Mesenchymal stem cell (in vitro differentiated cells and primary cell): Measurements from ENCODE around the gene NLE1.
"Not testable (repeated sequence)": the region's sequence is repeated elsewhere in the genome, so short reads cannot be mapped to it uniquely, and the experiment has no call there.

Experiments used
- DNase-seq: peaks from one replicate; pipeline ENCODE4 v3.0.0-alpha.2; 2013
- H2AFZ ChIP-seq: one replicate; pipeline ENCODE4 v1.6.1; 2013; ENCODE audit warnings: low read depth, mild to moderate bottlenecking, control low read depth, inconsistent platforms, low read length, moderate library complexity
- H2AK5ac ChIP-seq: 2 replicates; pipeline ENCODE4 v1.6.1; 2013; ENCODE audit warnings: low read length, moderate library complexity, mild to moderate bottlenecking, inconsistent platforms; ENCODE audit not compliant: severe bottlenecking
- H2BK120ac ChIP-seq: one replicate; pipeline ENCODE4 v1.6.1; 2013; ENCODE audit warnings: low read depth, mild to moderate bottlenecking, inconsistent platforms, low read length, moderate library complexity
- H2BK12ac ChIP-seq, 2 experiments: one replicate each; pipeline ENCODE4 v1.6.1; 2013; ENCODE audit warnings: inconsistent platforms in 2 of 2, low read length in 2 of 2, mild to moderate bottlenecking in 2 of 2, moderate library complexity in 2 of 2, control low read depth in 1 of 2
- H2BK15ac ChIP-seq: one replicate; pipeline ENCODE4 v1.6.1; 2013; ENCODE audit warnings: mild to moderate bottlenecking, low read depth, inconsistent platforms; ENCODE audit not compliant: poor library complexity, severe bottlenecking
- H2BK5ac ChIP-seq: 2 replicates; pipeline ENCODE4 v1.6.1; 2013; ENCODE audit warnings: low read depth, mild to moderate bottlenecking, low read length, control low read depth, inconsistent platforms; ENCODE audit not compliant: poor library complexity, severe bottlenecking
- H3K14ac ChIP-seq, 2 experiments: one replicate each; pipeline ENCODE4 v1.6.1; 2013; ENCODE audit warnings: inconsistent platforms in 2 of 2, low read length in 2 of 2, control low read depth in 1 of 2, mild to moderate bottlenecking in 1 of 2, moderate library complexity in 1 of 2
- H3K18ac ChIP-seq, 2 experiments: one replicate each; pipeline ENCODE4 v1.6.1; 2013; ENCODE audit warnings: inconsistent platforms in 2 of 2, low read length in 2 of 2, control low read depth in 1 of 2, low read depth in 1 of 2, mild to moderate bottlenecking in 1 of 2
- H3K23ac ChIP-seq, 2 experiments: one replicate each; pipeline ENCODE4 v1.6.1; 2013; ENCODE audit warnings: inconsistent platforms in 2 of 2, low read length in 2 of 2, mild to moderate bottlenecking in 2 of 2, moderate library complexity in 2 of 2, control low read depth in 1 of 2
- H3K27ac ChIP-seq: 2 replicates; pipeline ENCODE4 v1.5.1; 2013; ENCODE audit warnings: mild to moderate bottlenecking, moderate library complexity, low read length, control low read depth, inconsistent platforms; ENCODE audit not compliant: poor library complexity, severe bottlenecking
- H3K27me3 ChIP-seq, 2 experiments: 2 replicates each; pipeline versions ENCODE4 v1.6.1 to v1.7.0; 2013; ENCODE audit warnings: low read length in 2 of 2, mild to moderate bottlenecking in 2 of 2, moderate library complexity in 2 of 2, control low read depth in 1 of 2, inconsistent platforms in 1 of 2; ENCODE audit not compliant: control insufficient read depth in 1 of 2, insufficient read depth in 1 of 2
- H3K36me3 ChIP-seq, 2 experiments: 2 replicates each; pipeline versions ENCODE4 v1.6.1 to v1.7.0; 2013; ENCODE audit warnings: low read length in 2 of 2, control low read depth in 1 of 2, inconsistent platforms in 1 of 2, low read depth in 1 of 2, mild to moderate bottlenecking in 1 of 2; ENCODE audit not compliant: insufficient read depth in 2 of 2, control insufficient read depth in 1 of 2
- H3K4ac ChIP-seq, 2 experiments: one replicate each; pipeline ENCODE4 v1.6.1; 2013; ENCODE audit warnings: inconsistent platforms in 2 of 2, low read length in 2 of 2, mild to moderate bottlenecking in 2 of 2, moderate library complexity in 2 of 2, control low read depth in 1 of 2, low read depth in 1 of 2
- H3K4me1 ChIP-seq: 2 replicates; pipeline ENCODE4 v1.6.1; 2013; ENCODE audit warnings: low read depth, low read length, control low read depth; ENCODE audit not compliant: control insufficient read depth, insufficient read depth
- H3K4me2 ChIP-seq: 2 replicates; pipeline ENCODE4 v1.6.1; 2013; ENCODE audit warnings: low read length, mild to moderate bottlenecking, inconsistent platforms; ENCODE audit not compliant: poor library complexity, severe bottlenecking
- H3K4me3 ChIP-seq, 2 experiments: 2 replicates each; pipeline versions ENCODE4 v1.5.1 to v1.7.0; 2013; ENCODE audit warnings: low read length in 2 of 2, mild to moderate bottlenecking in 2 of 2, control low read depth in 1 of 2, low read depth in 1 of 2; ENCODE audit not compliant: insufficient read depth in 1 of 2
- H3K79me1 ChIP-seq: replicated peaks from 2 replicates; pipeline ENCODE4 v1.6.1; 2013; ENCODE audit warnings: mild to moderate bottlenecking, control low read depth, low read length, inconsistent platforms; ENCODE audit not compliant: poor library complexity, severe bottlenecking
- H3K9ac ChIP-seq: 2 replicates; pipeline ENCODE4 v1.7.0; 2013; ENCODE audit warnings: mild to moderate bottlenecking, low read length, moderate library complexity
- H3K9me3 ChIP-seq: 2 replicates; pipeline ENCODE4 v1.7.0; 2013; ENCODE audit warnings: mild to moderate bottlenecking, low read length; ENCODE audit not compliant: control insufficient read depth
- H4K8ac ChIP-seq: one replicate; pipeline ENCODE4 v1.6.1; 2013; ENCODE audit warnings: inconsistent platforms, mild to moderate bottlenecking, low read length, moderate library complexity
- H4K91ac ChIP-seq: one replicate; pipeline ENCODE4 v1.6.1; 2013; ENCODE audit warnings: mild to moderate bottlenecking, low read length, inconsistent platforms
- WGBS: methylation state at CpG from one replicate; pipeline ENCODE4 v1.1.7; 2013; ENCODE audit warnings: mixed read lengths; 5-methylcytosine and 5-hydroxymethylcytosine counted together

Gene NLE1

DNA sequence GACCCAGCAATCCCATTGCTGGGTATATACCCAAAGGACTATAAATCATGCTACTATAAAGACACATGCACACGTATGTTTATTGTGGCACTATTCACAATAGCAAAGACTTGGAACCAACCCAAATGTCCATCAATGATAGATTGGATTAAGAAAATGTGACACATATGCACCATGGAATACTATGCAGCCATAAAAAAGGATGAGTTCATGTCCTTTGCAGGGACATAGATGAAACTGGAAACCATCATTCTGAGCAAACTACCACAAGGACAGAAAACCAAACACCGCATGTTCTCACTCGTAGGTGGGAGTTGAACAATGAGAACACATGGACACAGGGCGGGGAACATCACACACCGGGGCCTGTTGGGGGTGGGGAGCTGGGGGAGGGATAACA lies 37.3 kb upstream of the NLE1 start:
- not testable (repeated sequence) for H2BK15ac ChIP-seq, H3K23ac ChIP-seq, H2BK5ac ChIP-seq, H3K18ac ChIP-seq, H3K4me3 ChIP-seq, H4K91ac ChIP-seq, H3K27ac ChIP-seq, H3K4me2 ChIP-seq, H4K8ac ChIP-seq, DNase-seq, H3K4ac ChIP-seq, H2BK12ac ChIP-seq, H3K4me1 ChIP-seq, H2AFZ ChIP-seq, H2BK120ac ChIP-seq, H3K9me3 ChIP-seq, H3K79me1 ChIP-seq, H3K36me3 ChIP-seq, H3K9ac ChIP-seq, H2AK5ac ChIP-seq, H3K14ac ChIP-seq
- peaks cover 8 to 29% of the 10 kb centered on the region in 2 experiments for H3K27me3 ChIP-seq
- WGBS, result 84% methylated on average over 4 of the region's 5 CpGs

DNA sequence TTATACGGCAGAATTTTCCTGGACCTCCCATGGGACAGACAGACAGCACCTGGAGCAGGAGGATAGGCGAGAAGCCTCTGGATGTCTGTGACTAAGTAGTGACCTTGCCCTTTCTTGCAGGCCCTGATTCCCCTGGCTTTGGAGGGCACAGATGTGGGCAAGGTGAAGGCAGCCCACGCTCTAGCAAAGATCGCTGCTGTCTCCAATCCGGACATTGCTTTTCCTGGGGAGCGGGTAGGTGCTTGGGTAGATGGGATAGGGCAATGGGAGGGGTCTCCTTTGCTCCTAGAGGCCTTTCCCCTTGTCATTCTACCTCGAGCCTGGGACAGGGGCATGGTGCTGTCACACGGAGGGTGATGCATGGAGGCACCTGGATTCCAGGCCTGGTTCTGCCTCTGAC lies 34.8 kb upstream of the NLE1 start:
- Histone ChIP-seq H2AK5ac (no peak overlapping the region), H3K36me3 (no peaks in the 10 kb centered on the region), H3K14ac (no peak overlapping the region), H3K4me2 (no peak overlapping the region), H3K23ac (no peak overlapping the region), H3K79me1 (no peaks in the 10 kb centered on the region), H4K8ac (no peak overlapping the region), H4K91ac (no peak overlapping the region), H3K9ac (no peak overlapping the region), H3K4me3 (no peak overlapping the region), H2BK120ac (no peak overlapping the region), H3K27ac (no peak overlapping the region), H3K4me1 (no peaks in the 10 kb centered on the region), H3K9me3 (no peaks in the 10 kb centered on the region), H3K18ac (no peak overlapping the region), H3K27me3 (peaks cover 0 to 9% of the 10 kb centered on the region in 2 experiments), H3K4ac (no peak overlapping the region), H2BK15ac (no peak overlapping the region), H2BK5ac (no peak overlapping the region), H2BK12ac (no peak overlapping the region), H2AFZ (no peak overlapping the region)
- WGBS, result 69% methylated on average over 8 of the region's 8 CpGs
- no peak for DNase-seq

- Histone ChIP-seq H4K8ac (no peak overlapping the region), H3K36me3 (no peaks in the 10 kb centered on the region), H2BK15ac (no peak overlapping the region), H3K9ac (no peak overlapping the region), H3K23ac (no peak overlapping the region), H2AFZ (no peak overlapping the region), H2BK120ac (no peak overlapping the region), H3K27me3 (peaks cover 0 to 9% of the 10 kb centered on the region in 2 experiments), H3K14ac (no peak overlapping the region), H3K4me1 (no peaks in the 10 kb centered on the region), H4K91ac (no peak overlapping the region), H3K79me1 (no peaks in the 10 kb centered on the region), H3K4me3 (no peak overlapping the region), H3K4me2 (no peak overlapping the region), H2BK5ac (no peak overlapping the region), H3K9me3 (no peaks in the 10 kb centered on the region), H3K27ac (no peak overlapping the region), H2BK12ac (no peak overlapping the region), H2AK5ac (no peak overlapping the region), H3K4ac (no peak overlapping the region), H3K18ac (no peak overlapping the region)
- DNase-seq, result no peak
- 78% methylated on average over 8 of the region's 9 CpGs for WGBS
Measured at GRCh38 chr17:35175638-35176415, 33.7 kb upstream of the NLE1 start.

GRCh38 chr17:35174835-35175334 lies 32.8 kb upstream of the NLE1 start:
- Histone ChIP-seq H3K14ac (no peak overlapping the region), H3K18ac (no peak overlapping the region), H3K4ac (no peak overlapping the region), H2BK120ac (no peak overlapping the region), H4K91ac (no peak overlapping the region), H2AK5ac (no peak overlapping the region), H3K9ac (no peak overlapping the region), H3K27ac (no peak overlapping the region), H3K36me3 (no peaks in the 10 kb centered on the region), H3K9me3 (no peaks in the 10 kb centered on the region), H2BK12ac (no peak overlapping the region), H3K79me1 (no peaks in the 10 kb centered on the region), H4K8ac (no peak overlapping the region), H2BK15ac (no peak overlapping the region), H3K27me3 (peaks cover 0 to 9% of the 10 kb centered on the region in 2 experiments), H2BK5ac (no peak overlapping the region), H2AFZ (no peak overlapping the region), H3K4me2 (no peak overlapping the region), H3K23ac (no peak overlapping the region), H3K4me1 (no peaks in the 10 kb centered on the region), H3K4me3 (no peak overlapping the region)
- no peak for DNase-seq
- 88% methylated on average over 2 of the region's 2 CpGs for WGBS
